ENCODE results near the gene OSBPL6.

The OSBPL6 gene

DNA sequence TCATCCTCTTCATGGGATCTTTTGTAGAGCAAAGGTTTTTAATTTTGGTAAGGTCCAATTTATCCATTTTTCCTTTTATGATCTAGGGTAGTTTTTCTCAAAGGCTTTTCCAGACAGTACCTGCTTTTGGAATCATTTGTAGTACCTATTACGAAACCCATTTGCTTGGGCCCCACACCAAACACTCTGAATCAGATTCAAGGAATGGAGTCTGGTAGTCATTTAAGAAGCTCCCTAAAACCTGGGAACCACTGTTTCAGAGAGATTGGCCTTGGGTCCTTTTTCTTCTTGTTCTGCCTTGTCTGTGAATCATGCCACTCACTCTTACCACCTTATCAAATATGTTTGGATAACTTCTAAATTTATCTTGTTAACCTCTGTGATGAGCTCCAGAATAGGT is 40.3 kb downstream of the OSBPL6 start:
- Histone ChIP-seq H3K4me1 (ENCODE audit: insufficient read depth, low read length, poor library complexity, severe bottlenecking) (no peaks in the 10 kb centered on the region), H3F3A (ENCODE audit: low read depth) (no peaks in the 10 kb centered on the region), H2AFZ (ENCODE audit: low read length) (no peak overlapping the region), H3K36me3 (ENCODE audit: insufficient read depth, low read length) (no peaks in the 10 kb centered on the region), H3K9ac (ENCODE audit: low read depth, low read length, poor library complexity, severe bottlenecking) (no peak overlapping the region), H4K20me1 (ENCODE audit: insufficient read depth, low read length, poor library complexity, severe bottlenecking) (no peaks in the 10 kb centered on the region), H3K4me3 (ENCODE audit: low read length, poor library complexity, severe bottlenecking) (no peak overlapping the region), H3K9me3 (ENCODE audit: insufficient read depth, low read depth, low read length) (no peaks in the 10 kb centered on the region), H3K79me2 (ENCODE audit: insufficient read depth, low read length) (no peaks in the 10 kb centered on the region), H3K9me2 (replicated peaks; ENCODE audit: low read depth, low read length) (no peaks in the 10 kb centered on the region), H3K4me2 (ENCODE audit: low read depth, low read length, poor library complexity, severe bottlenecking) (no peak overlapping the region), H3K27me3 (ENCODE audit: insufficient read depth, low read length, poor library complexity, severe bottlenecking) (no peaks in the 10 kb centered on the region)
- no peak for TF ChIP-seq EZH2phosphoT487 (IDR thresholded peaks at IDR 0.05; ENCODE audit: borderline replicate concordance)
- TF ChIP-seq, protein P1, sequence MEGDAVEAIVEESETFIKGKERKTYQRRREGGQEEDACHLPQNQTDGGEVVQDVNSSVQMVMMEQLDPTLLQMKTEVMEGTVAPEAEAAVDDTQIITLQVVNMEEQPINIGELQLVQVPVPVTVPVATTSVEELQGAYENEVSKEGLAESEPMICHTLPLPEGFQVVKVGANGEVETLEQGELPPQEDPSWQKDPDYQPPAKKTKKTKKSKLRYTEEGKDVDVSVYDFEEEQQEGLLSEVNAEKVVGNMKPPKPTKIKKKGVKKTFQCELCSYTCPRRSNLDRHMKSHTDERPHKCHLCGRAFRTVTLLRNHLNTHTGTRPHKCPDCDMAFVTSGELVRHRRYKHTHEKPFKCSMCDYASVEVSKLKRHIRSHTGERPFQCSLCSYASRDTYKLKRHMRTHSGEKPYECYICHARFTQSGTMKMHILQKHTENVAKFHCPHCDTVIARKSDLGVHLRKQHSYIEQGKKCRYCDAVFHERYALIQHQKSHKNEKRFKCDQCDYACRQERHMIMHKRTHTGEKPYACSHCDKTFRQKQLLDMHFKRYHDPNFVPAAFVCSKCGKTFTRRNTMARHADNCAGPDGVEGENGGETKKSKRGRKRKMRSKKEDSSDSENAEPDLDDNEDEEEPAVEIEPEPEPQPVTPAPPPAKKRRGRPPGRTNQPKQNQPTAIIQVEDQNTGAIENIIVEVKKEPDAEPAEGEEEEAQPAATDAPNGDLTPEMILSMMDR (conservative IDR thresholded peaks at IDR 0.05; ENCODE audit: low read length): no peak

GRCh38 chr2:178237488-178238153 is 43.3 kb downstream of the OSBPL6 start:
- Histone ChIP-seq H3F3A (ENCODE audit: low read depth) (no peaks in the 10 kb centered on the region), H3K27me3 (ENCODE audit: insufficient read depth, low read length, poor library complexity, severe bottlenecking) (no peaks in the 10 kb centered on the region), H3K4me3 (ENCODE audit: low read length, poor library complexity, severe bottlenecking) (no peak overlapping the region), H3K4me2 (ENCODE audit: low read depth, low read length, poor library complexity, severe bottlenecking) (no peak overlapping the region), H3K9me2 (replicated peaks; ENCODE audit: low read depth, low read length) (no peaks in the 10 kb centered on the region), H3K9ac (ENCODE audit: low read depth, low read length, poor library complexity, severe bottlenecking) (no peak overlapping the region), H2AFZ (ENCODE audit: low read length) (no peak overlapping the region), H3K79me2 (ENCODE audit: insufficient read depth, low read length) (no peaks in the 10 kb centered on the region), H3K9me3 (ENCODE audit: insufficient read depth, low read depth, low read length) (no peaks in the 10 kb centered on the region), H3K36me3 (ENCODE audit: insufficient read depth, low read length) (no peaks in the 10 kb centered on the region), H4K20me1 (ENCODE audit: insufficient read depth, low read length, poor library complexity, severe bottlenecking) (no peaks in the 10 kb centered on the region), H3K4me1 (ENCODE audit: insufficient read depth, low read length, poor library complexity, severe bottlenecking) (no peaks in the 10 kb centered on the region)
- TF ChIP-seq EZH2phosphoT487 (IDR thresholded peaks at IDR 0.05; ENCODE audit: borderline replicate concordance): no peak
- TF ChIP-seq, protein P1 (conservative IDR thresholded peaks at IDR 0.05; ENCODE audit: low read length): no peak

DNA sequence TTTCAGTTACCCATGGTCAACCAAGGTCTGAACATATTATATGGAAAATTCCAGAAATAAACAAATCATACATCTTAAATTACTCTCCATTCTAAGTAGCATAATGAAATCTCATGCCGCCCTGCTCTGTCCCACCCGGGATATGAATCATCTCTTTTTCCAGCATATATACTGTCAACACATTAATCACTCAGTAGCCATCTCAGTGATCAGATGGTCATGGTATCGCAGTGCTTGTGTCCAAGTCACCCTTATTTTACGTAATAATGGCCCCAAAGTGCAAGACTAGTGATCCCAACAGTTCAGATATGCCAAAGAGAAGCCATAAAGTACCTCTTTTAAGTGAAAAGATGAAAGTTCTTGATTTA is 43.8 kb downstream of the OSBPL6 start:
- no peak overlapping the region for H2AFZ ChIP-seq (ENCODE audit: low read length)
- TF ChIP-seq, protein P1 (conservative IDR thresholded peaks at IDR 0.05; ENCODE audit: low read length): no peak
- no peak for TF ChIP-seq EZH2phosphoT487 (IDR thresholded peaks at IDR 0.05; ENCODE audit: borderline replicate concordance)

More for the DNA sequence above, 43.8 kb downstream of the OSBPL6 start:
- Histone ChIP-seq H3K79me2 (ENCODE audit: insufficient read depth, low read length) (no peaks in the 10 kb centered on the region), H3K4me1 (ENCODE audit: insufficient read depth, low read length, poor library complexity, severe bottlenecking) (no peaks in the 10 kb centered on the region), H3K9ac (ENCODE audit: low read depth, low read length, poor library complexity, severe bottlenecking) (no peak overlapping the region), H3K4me2 (ENCODE audit: low read depth, low read length, poor library complexity, severe bottlenecking) (no peak overlapping the region), H3F3A (ENCODE audit: low read depth) (no peaks in the 10 kb centered on the region), H3K9me2 (replicated peaks; ENCODE audit: low read depth, low read length) (no peaks in the 10 kb centered on the region), H3K9me3 (ENCODE audit: insufficient read depth, low read depth, low read length) (no peaks in the 10 kb centered on the region), H3K4me3 (ENCODE audit: low read length, poor library complexity, severe bottlenecking) (no peak overlapping the region), H3K36me3 (ENCODE audit: insufficient read depth, low read length) (no peaks in the 10 kb centered on the region), H4K20me1 (ENCODE audit: insufficient read depth, low read length, poor library complexity, severe bottlenecking) (no peaks in the 10 kb centered on the region), H3K27me3 (ENCODE audit: insufficient read depth, low read length, poor library complexity, severe bottlenecking) (no peaks in the 10 kb centered on the region)
